BE2C (cell line): ENCODE measurements around the gene ROBO1.

ENCODE experiments used
- DNase-seq: peaks from one replicate; pipeline ENCODE4 v3.0.0-alpha.2; 2020
- H3K27me3 ChIP-seq: fragments of 250-450 bp; sonication (Bioruptor Pico); 2 replicates; pipeline ENCODE4 v1.5.1; 2020; ENCODE audit warnings: mild to moderate bottlenecking
- H3K36me3 ChIP-seq: fragments of 250-450 bp; sonication (Bioruptor Pico); 2 replicates; pipeline ENCODE4 v1.5.1; 2020; ENCODE audit warnings: mild to moderate bottlenecking
- H3K4me1 ChIP-seq: fragments of 250-450 bp; sonication (Bioruptor Pico); 2 replicates; pipeline ENCODE4 v1.5.1; 2020
- H3K4me3 ChIP-seq: 2 replicates; pipeline ENCODE4 v1.5.1; 2011; ENCODE audit warnings: low read depth, low read length
- H3K9me3 ChIP-seq: fragments of 250-450 bp; sonication (Bioruptor Pico); 2 replicates; pipeline ENCODE4 v1.5.1; 2020
- TF ChIP-seq, protein P1 (sequence below): IDR thresholded peaks from 2 replicates; pipeline ENCODE4 v1.5.1; 2012; ENCODE audit warnings: mild to moderate bottlenecking, low read depth, low read length

The ROBO1 gene

GRCh38 chr3:78871048-78871447 is 896.8 kb downstream of the ROBO1 start:
- H3K4me1 ChIP-seq: 0 out of 2 replicates have a peak, but pooled peaks cover 4% of the 10 kb centered on the region
- H3K9me3 ChIP-seq: no peaks in the 10 kb centered on the region
- TF ChIP-seq, protein P1, sequence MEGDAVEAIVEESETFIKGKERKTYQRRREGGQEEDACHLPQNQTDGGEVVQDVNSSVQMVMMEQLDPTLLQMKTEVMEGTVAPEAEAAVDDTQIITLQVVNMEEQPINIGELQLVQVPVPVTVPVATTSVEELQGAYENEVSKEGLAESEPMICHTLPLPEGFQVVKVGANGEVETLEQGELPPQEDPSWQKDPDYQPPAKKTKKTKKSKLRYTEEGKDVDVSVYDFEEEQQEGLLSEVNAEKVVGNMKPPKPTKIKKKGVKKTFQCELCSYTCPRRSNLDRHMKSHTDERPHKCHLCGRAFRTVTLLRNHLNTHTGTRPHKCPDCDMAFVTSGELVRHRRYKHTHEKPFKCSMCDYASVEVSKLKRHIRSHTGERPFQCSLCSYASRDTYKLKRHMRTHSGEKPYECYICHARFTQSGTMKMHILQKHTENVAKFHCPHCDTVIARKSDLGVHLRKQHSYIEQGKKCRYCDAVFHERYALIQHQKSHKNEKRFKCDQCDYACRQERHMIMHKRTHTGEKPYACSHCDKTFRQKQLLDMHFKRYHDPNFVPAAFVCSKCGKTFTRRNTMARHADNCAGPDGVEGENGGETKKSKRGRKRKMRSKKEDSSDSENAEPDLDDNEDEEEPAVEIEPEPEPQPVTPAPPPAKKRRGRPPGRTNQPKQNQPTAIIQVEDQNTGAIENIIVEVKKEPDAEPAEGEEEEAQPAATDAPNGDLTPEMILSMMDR: no peak
- no peaks in the 10 kb centered on the region for H3K36me3 ChIP-seq
- no peak for DNase-seq
- H3K4me3 ChIP-seq: no peak overlapping the region
- no peaks in the 10 kb centered on the region for H3K27me3 ChIP-seq

DNA sequence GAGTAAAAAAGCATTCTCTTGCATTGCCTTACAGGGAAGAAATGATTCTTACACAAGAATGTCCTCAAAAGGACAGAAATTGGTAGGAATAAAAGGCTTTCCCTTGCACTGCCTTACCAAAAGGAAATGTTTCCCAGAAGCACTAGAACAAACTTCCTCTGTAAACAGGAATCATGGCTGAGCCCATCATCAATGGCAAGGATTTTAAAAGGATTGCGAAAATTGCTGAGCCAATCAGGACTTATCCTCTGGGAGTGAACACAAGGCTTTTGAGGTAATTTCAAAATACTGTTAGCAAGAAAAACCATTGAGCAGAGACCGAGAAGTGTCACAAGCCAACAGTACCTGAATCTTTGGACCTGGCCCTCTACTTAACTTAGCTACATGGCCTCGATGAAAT is 897.3 kb downstream of the ROBO1 start:
- no peak for DNase-seq
- Histone ChIP-seq H3K27me3 (no peaks in the 10 kb centered on the region), H3K9me3 (no peaks in the 10 kb centered on the region), H3K4me1 (0 out of 2 replicates have a peak, but pooled peaks cover 4% of the 10 kb centered on the region), H3K36me3 (no peaks in the 10 kb centered on the region), H3K4me3 (no peak overlapping the region)
- TF ChIP-seq, protein P1: no peak

DNA sequence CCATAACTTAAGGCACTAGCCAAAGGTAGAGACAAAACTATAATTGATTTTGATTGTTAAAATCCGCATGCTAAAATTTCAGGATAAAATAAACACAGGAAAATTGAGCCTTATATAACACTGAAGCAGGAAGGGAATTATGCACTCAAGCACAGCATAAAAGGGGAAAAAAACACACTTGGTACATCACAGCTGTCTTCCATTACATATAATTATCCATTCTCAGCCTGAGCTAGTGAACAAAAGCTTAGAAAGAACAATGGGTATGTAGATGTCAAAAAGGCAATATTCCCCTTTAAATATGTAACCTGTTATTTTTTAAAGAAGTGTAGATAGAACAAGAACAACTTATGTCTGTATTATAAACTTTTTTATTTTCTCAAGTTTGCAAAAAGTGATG is 899.2 kb downstream of the ROBO1 start:
- no peak for DNase-seq
- H3K36me3 ChIP-seq: no peaks in the 10 kb centered on the region
- H3K4me3 ChIP-seq: no peak overlapping the region
- TF ChIP-seq, protein P1: no peak
- 0 out of 2 replicates have a peak, but pooled peaks cover 4% of the 10 kb centered on the region for H3K4me1 ChIP-seq
- no peaks in the 10 kb centered on the region for H3K9me3 ChIP-seq
- no peaks in the 10 kb centered on the region for H3K27me3 ChIP-seq

DNA sequence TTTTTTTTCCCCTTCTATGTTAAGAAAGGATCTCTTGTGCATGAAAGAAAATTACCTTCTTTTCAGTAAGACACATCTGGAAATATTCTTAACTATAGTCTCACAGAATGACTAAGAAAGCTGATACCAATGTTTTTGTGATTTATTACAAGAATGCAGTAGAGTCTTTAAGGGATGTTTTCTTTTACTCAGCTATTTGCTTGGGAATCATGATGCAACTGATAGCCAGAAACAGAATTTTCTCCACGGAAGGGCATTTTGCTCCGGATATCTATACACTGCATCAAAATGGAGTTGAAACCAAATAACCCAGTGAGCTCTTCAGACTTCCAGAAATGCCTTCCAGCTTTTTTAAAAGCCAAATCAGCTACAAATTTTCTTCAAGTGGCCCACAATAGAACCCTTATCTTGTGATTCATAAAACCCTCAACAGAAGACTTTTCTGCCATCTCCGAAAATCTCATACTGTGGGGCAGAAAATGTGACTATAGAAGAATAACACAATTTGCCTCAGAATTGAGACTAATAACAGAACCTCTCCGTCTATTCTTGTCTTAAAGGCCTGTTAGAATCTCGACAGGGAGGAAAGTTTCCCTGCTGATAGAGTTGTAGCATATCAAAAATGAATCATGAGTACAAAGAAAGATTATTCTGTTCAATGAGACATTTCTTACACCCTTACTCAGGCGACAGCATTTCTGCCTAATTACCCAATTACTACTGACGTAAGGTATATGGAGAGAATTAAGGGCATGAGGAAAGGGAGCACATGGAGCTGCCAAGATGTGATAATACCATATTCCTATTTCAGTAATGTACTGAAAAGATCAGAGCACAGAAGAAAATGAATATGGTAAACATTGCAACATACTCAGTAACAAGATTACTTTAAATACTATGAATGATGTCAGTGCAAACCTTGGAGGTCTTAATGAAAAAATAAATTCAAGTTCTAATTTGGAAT is 900.1 kb downstream of the ROBO1 start:
- Histone ChIP-seq H3K4me3 (no peak overlapping the region), H3K36me3 (no peaks in the 10 kb centered on the region), H3K4me1 (0 out of 2 replicates have a peak, but pooled peaks cover 4% of the 10 kb centered on the region), H3K27me3 (no peaks in the 10 kb centered on the region), H3K9me3 (no peaks in the 10 kb centered on the region)
- TF ChIP-seq, protein P1: no peak
- DNase-seq: no peak

GRCh38 chr3:78863306-78864203 is 904.2 kb downstream of the ROBO1 start:
- Histone ChIP-seq H3K4me3 (no peak overlapping the region), H3K36me3 (no peaks in the 10 kb centered on the region), H3K9me3 (no peaks in the 10 kb centered on the region), H3K4me1 (0 out of 2 replicates have a peak, but pooled peaks cover 4% of the 10 kb centered on the region), H3K27me3 (no peaks in the 10 kb centered on the region)
- no peak for DNase-seq
- TF ChIP-seq, protein P1: no peak
